ENCODE measurements around the gene ZNF227. TPM values are rescaled to one million over a fixed set of nuclear protein-coding genes. Genes with fewer than 3 reads are reported as not detected.

Gene ZNF227
- total RNA-seq, 1 experiment from 2014 or later = 8.4 TPM

Other genes with a start within 250 kb of the ZNF227 start
- gene ZNF155, start 228.3 kb upstream of the ZNF227 start, total RNA-seq (2014; rRNA removed; shearing (Covaris generic); ENCODE audit: low replicate concordance) = 10.3 and 13.5 TPM in 2 replicates
- gene ZNF230, start 209.6 kb upstream of the ZNF227 start, total RNA-seq (2014; rRNA removed; shearing (Covaris generic); ENCODE audit: low replicate concordance) = 4.8 and 6.9 TPM in 2 replicates
- 8.2 and 9.8 TPM in 2 replicates for gene ZNF222, start 187.2 kb upstream of the ZNF227 start, total RNA-seq (2014; rRNA removed; shearing (Covaris generic); ENCODE audit: low replicate concordance)
- 3.2 and 17.8 TPM in 2 replicates for gene ZNF223, start 160.5 kb upstream of the ZNF227 start, total RNA-seq (2014; rRNA removed; shearing (Covaris generic); ENCODE audit: low replicate concordance)
- gene ZNF284, start 140.4 kb upstream of the ZNF227 start, total RNA-seq (2014; rRNA removed; shearing (Covaris generic); ENCODE audit: low replicate concordance) = 0.58 and 1.4 TPM in 2 replicates
- gene ZNF224, start 118.2 kb upstream of the ZNF227 start, total RNA-seq (2014; rRNA removed; shearing (Covaris generic); ENCODE audit: low replicate concordance) = 7.0 and 10.6 TPM in 2 replicates
- gene ZNF225, start 99.1 kb upstream of the ZNF227 start, total RNA-seq (2014; rRNA removed; shearing (Covaris generic); ENCODE audit: low replicate concordance) = 2.2 and 4.5 TPM in 2 replicates
- gene ZNF234, start 71.0 kb upstream of the ZNF227 start, total RNA-seq (2014; rRNA removed; shearing (Covaris generic); ENCODE audit: low replicate concordance) = 3.4 and 5.6 TPM in 2 replicates
- gene ZNF226, start 47.4 kb upstream of the ZNF227 start, total RNA-seq (2014; rRNA removed; shearing (Covaris generic); ENCODE audit: low replicate concordance) = 15.7 and 45.0 TPM in 2 replicates
- 0.03 TPM in 1 of 2 replicates, not detected in the other for gene ZNF233, start 47.4 kb downstream of the ZNF227 start, total RNA-seq (2014; rRNA removed; shearing (Covaris generic); ENCODE audit: low replicate concordance)
- gene ZNF235, start 92.5 kb downstream of the ZNF227 start, total RNA-seq (2014; rRNA removed; shearing (Covaris generic); ENCODE audit: low replicate concordance) = 0.84 and 1.3 TPM in 2 replicates
- 2.0 and 3.2 TPM in 2 replicates for gene ZNF112, start 144.1 kb downstream of the ZNF227 start, total RNA-seq (2014; rRNA removed; shearing (Covaris generic); ENCODE audit: low replicate concordance)
- 2.3 and 3.6 TPM in 2 replicates for gene ZNF285, start 189.1 kb downstream of the ZNF227 start, total RNA-seq (2014; rRNA removed; shearing (Covaris generic); ENCODE audit: low replicate concordance)
- 7.3 and 22.4 TPM in 2 replicates for gene ZNF229, start 235.9 kb downstream of the ZNF227 start, total RNA-seq (2014; rRNA removed; shearing (Covaris generic); ENCODE audit: low replicate concordance)

All from Caki2 (cell line).